DMS153 (cell line): Measurements from ENCODE around the gene KAT5.
A peak's percentile ranks its signal among the peaks of the same experiment; 100 is the strongest.
"Not testable (repeated sequence)": the region's sequence is repeated elsewhere in the genome, so short reads cannot be mapped to it uniquely, and the experiment has no call there.

ENCODE experiments used
- DNase-seq: peaks from one replicate; lab custom pipeline; 2025; lab: John Stamatoyannopoulos, UW

Gene KAT5

GRCh38 chr11:65711785-65712632 is at the start of gene KAT5:
KAT5 (plus strand) TSS chr11:65712252; CDS start chr11:65712268, 16 bp downstream.
- peak; percentile 96 for DNase-seq

GRCh38 chr11:65662799-65663638 is 49.0 kb upstream of the KAT5 start, which contains the start of gene RELA:
RELA (minus strand) TSS chr11:65662916; CDS start chr11:65662832, 84 bp downstream.
- DNase-seq = peak; percentile 62

GRCh38 chr11:65663639-65664200 is 48.3 kb upstream of the KAT5 start:
- no peak for DNase-seq

- no peak for DNase-seq
These were observed 39.7 kb upstream of the KAT5 start for GRCh38 chr11:65672180-65672860.

- no peak for DNase-seq
These were observed 39.1 kb upstream of the KAT5 start for GRCh38 chr11:65672982-65673381.

GRCh38 chr11:65680192-65680743 is 31.8 kb upstream of the KAT5 start:
- no peak for DNase-seq

- not testable (repeated sequence) for DNase-seq
These were observed 28.6 kb upstream of the KAT5 start for GRCh38 chr11:65683480-65683879.

- no peak for DNase-seq
These were observed 26.1 kb upstream of the KAT5 start for GRCh38 chr11:65685981-65686380.

- not testable (repeated sequence) for DNase-seq
These were observed 20.2 kb upstream of the KAT5 start for GRCh38 chr11:65691847-65692246.

GRCh38 chr11:65692367-65692766 is 19.7 kb upstream of the KAT5 start:
- no peak for DNase-seq

GRCh38 chr11:65695459-65696241 is 16.4 kb upstream of the KAT5 start:
- DNase-seq = peak; percentile 92

GRCh38 chr11:65696802-65697552 is 15.1 kb upstream of the KAT5 start:
- no peak for DNase-seq

GRCh38 chr11:65698205-65698604 is 13.8 kb upstream of the KAT5 start:
- no peak for DNase-seq

GRCh38 chr11:65699306-65699705 is 12.7 kb upstream of the KAT5 start:
- no peak for DNase-seq

- no peak for DNase-seq
These were observed 11.7 kb upstream of the KAT5 start for GRCh38 chr11:65700399-65700798.

- no peak for DNase-seq
These were observed 10.4 kb upstream of the KAT5 start for GRCh38 chr11:65701686-65702085.

GRCh38 chr11:65703846-65704245 is 8.2 kb upstream of the KAT5 start:
- no peak for DNase-seq

GRCh38 chr11:65706303-65706763 is 5.7 kb upstream of the KAT5 start:
- not testable (repeated sequence) for DNase-seq

- DNase-seq = not testable (repeated sequence)
These were observed 5.0 kb upstream of the KAT5 start for GRCh38 chr11:65707002-65707401.

- no peak for DNase-seq
These were observed 3.6 kb upstream of the KAT5 start for GRCh38 chr11:65708451-65708850.
